Neural progenitor cell (in vitro differentiated cells): ENCODE data around the gene RSPH9. TPM values are rescaled to one million over a fixed set of nuclear protein-coding genes. Genes with fewer than 3 reads are reported as not detected.

ENCODE experiments used
- DNase-seq: peaks from one replicate; pipeline ENCODE4 v3.0.0-alpha.2; 2016; ENCODE audit warnings: low spot score
- H2AFZ ChIP-seq: fragments of 200-600 bp; sonication (generic); replicated peaks from 2 replicates; pipeline ENCODE4 v1.6.1; 2016; ENCODE audit warnings: antibody characterized with exemption
- H3F3A ChIP-seq: fragments of 200-600 bp; sonication (generic); 2 replicates; pipeline ENCODE4 v1.6.1; 2016; ENCODE audit warnings: antibody characterized with exemption, low read depth
- H3K27ac ChIP-seq: fragments of 200-600 bp; sonication (generic); 2 replicates; pipeline ENCODE4 v1.5.1; 2016; ENCODE audit warnings: mild to moderate bottlenecking
- H3K27me3 ChIP-seq: fragments of 200-600 bp; sonication (generic); 2 replicates; pipeline ENCODE4 v1.6.1; 2016; ENCODE audit warnings: mild to moderate bottlenecking, moderate library complexity
- H3K36me3 ChIP-seq: fragments of 200-600 bp; sonication (generic); 2 replicates; pipeline ENCODE4 v1.5.1; 2016
- H3K4me1 ChIP-seq: fragments of 200-600 bp; sonication (generic); 2 replicates; pipeline ENCODE4 v1.6.1; 2016; ENCODE audit warnings: mixed run types
- H3K4me2 ChIP-seq: fragments of 200-600 bp; sonication (generic); 2 replicates; pipeline ENCODE4 v1.6.1; 2016
- H3K4me3 ChIP-seq: fragments of 200-600 bp; sonication (generic); 2 replicates; pipeline ENCODE4 v1.5.1; 2016
- H3K79me2 ChIP-seq: fragments of 200-600 bp; sonication (generic); 2 replicates; pipeline ENCODE4 v1.6.1; 2016; ENCODE audit warnings: low read depth
- H3K9ac ChIP-seq: fragments of 200-600 bp; sonication (generic); 2 replicates; pipeline ENCODE4 v1.6.1; 2016
- H3K9me3 ChIP-seq: fragments of 200-600 bp; sonication (generic); 2 replicates; pipeline ENCODE4 v1.5.1; 2016; ENCODE audit warnings: low read depth
- H4K20me1 ChIP-seq: fragments of 200-600 bp; sonication (generic); 2 replicates; pipeline ENCODE4 v1.6.1; 2016; ENCODE audit warnings: low read depth
- H3K27ac Mint-ChIP-seq: 3 replicates; pipeline ENCODE4 v1.8.0; 2021; ENCODE audit warnings: mixed read lengths
- H3K27me3 Mint-ChIP-seq: 2 replicates; pipeline ENCODE4 v1.8.0; 2022; ENCODE audit warnings: low read depth, mild to moderate bottlenecking, inconsistent platforms, moderate library complexity, mixed read lengths; ENCODE audit not compliant: insufficient read depth
- H3K36me3 Mint-ChIP-seq: 3 replicates; pipeline ENCODE4 v1.8.0; 2021; ENCODE audit warnings: mixed read lengths
- H3K4me1 Mint-ChIP-seq: 3 replicates; pipeline ENCODE4 v1.8.0; 2021; ENCODE audit warnings: mixed read lengths
- H3K4me3 Mint-ChIP-seq: 3 replicates; pipeline ENCODE4 v1.8.0; 2021; ENCODE audit warnings: mild to moderate bottlenecking, moderate library complexity, mixed read lengths
- H3K9me3 Mint-ChIP-seq: 3 replicates; pipeline ENCODE4 v1.8.0; 2020; ENCODE audit warnings: mixed read lengths
- EZH2 ChIP-seq: fragments of 200-600 bp; sonication (generic); IDR thresholded peaks from 2 replicates; pipeline ENCODE4 v1.6.1; 2017; ENCODE audit warnings: antibody characterized with exemption, mild to moderate bottlenecking, moderate library complexity
- EZH2phosphoT487 ChIP-seq: fragments of 200-600 bp; sonication (generic); IDR thresholded peaks from 2 replicates; pipeline ENCODE4 v1.6.1; 2017; ENCODE audit warnings: antibody characterized with exemption
- total RNA-seq: library from RNA; depleted of rRNA; stranded (reverse); fragments of >200 nt; gene quantifications from 2 replicates; pipeline ENCODE4 v1.2.3, GENCODE V29; 2015; ENCODE audit warnings: low replicate concordance
- TF ChIP-seq, protein P1 (sequence below): fragments of 200-600 bp; sonication (generic); IDR thresholded peaks from 2 replicates; pipeline ENCODE4 v1.5.1; 2017; ENCODE audit warnings: antibody characterized with exemption, mild to moderate bottlenecking

The RSPH9 gene
- total RNA-seq, 1 donor from 2014 or later = 0.47 TPM

DNA sequence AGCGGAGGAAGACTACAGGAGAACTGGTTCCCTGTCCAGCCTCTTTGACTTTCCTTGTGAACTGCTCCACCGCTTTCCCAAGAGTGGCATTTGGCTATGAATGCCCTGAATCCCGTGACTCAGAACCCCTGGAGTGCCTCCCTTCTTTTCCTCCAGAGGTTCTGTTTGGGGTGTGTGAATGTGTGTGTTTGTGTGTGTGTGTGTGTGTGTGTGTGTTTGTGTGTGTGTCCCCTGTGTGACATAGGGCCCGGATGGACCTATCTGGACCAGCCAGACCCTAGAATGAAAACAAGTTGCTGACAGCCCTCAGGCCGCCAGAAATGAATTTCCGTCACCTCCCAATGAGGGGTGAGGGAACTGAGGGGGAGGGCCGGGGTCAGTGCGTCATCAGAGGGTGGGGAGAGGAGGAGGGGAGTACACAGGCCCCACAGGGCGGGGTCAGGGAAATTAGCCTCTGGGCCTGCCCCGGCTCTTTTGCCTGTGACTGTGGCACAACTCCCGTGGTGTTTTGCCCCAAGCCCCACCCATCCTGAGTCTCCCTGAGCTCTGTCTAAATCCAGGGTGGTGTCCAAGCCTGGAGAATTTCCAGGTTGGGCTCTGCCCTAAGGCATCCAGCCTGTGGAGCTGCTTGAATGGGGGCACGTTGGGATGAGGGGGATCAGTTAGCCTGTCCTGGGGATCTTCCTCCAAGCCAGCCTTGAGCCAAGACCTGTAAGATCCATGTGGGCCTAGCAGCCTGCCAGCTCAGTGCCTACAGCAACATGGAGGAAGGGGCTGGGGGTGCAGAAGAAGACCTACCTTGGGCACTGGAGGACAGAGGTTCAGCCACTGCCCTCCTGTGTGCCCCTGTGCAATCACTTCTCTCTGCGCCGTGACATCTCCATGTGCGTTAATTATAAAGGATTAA lies 58.0 kb downstream of the RSPH9 start:
- Histone ChIP-seq H3K27me3 (no peaks in the 10 kb centered on the region), H3F3A (peaks cover 60% of the 10 kb centered on the region), H3K36me3 (no peaks in the 10 kb centered on the region), H3K4me1 (peaks cover 64% of the 10 kb centered on the region), H4K20me1 (no peaks in the 10 kb centered on the region), H2AFZ (peak overlapping the region; percentile 4), H3K27ac (peak overlapping the region; percentile 91), H3K79me2 (no peaks in the 10 kb centered on the region), H3K9me3 (no peaks in the 10 kb centered on the region), H3K4me2 (peak overlapping the region; percentile 60), H3K4me3 (peak overlapping the region; percentile 20), H3K9ac (no peak overlapping the region)
- H3K27me3 Mint-ChIP-seq = peaks cover 6% of the 10 kb centered on the region
- peak overlapping the region; percentile 71 for H3K4me3 Mint-ChIP-seq
- H3K36me3 Mint-ChIP-seq = no peaks in the 10 kb centered on the region
- peak overlapping the region; percentile 97 for H3K27ac Mint-ChIP-seq
- peak; percentile 97 for DNase-seq
- TF ChIP-seq, protein P1, sequence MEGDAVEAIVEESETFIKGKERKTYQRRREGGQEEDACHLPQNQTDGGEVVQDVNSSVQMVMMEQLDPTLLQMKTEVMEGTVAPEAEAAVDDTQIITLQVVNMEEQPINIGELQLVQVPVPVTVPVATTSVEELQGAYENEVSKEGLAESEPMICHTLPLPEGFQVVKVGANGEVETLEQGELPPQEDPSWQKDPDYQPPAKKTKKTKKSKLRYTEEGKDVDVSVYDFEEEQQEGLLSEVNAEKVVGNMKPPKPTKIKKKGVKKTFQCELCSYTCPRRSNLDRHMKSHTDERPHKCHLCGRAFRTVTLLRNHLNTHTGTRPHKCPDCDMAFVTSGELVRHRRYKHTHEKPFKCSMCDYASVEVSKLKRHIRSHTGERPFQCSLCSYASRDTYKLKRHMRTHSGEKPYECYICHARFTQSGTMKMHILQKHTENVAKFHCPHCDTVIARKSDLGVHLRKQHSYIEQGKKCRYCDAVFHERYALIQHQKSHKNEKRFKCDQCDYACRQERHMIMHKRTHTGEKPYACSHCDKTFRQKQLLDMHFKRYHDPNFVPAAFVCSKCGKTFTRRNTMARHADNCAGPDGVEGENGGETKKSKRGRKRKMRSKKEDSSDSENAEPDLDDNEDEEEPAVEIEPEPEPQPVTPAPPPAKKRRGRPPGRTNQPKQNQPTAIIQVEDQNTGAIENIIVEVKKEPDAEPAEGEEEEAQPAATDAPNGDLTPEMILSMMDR = no peak
- TF ChIP-seq EZH2 (no peak), EZH2phosphoT487 (no peak)
- H3K4me1 Mint-ChIP-seq = peaks cover 86% of the 10 kb centered on the region
- no peaks in the 10 kb centered on the region for H3K9me3 Mint-ChIP-seq

DNA sequence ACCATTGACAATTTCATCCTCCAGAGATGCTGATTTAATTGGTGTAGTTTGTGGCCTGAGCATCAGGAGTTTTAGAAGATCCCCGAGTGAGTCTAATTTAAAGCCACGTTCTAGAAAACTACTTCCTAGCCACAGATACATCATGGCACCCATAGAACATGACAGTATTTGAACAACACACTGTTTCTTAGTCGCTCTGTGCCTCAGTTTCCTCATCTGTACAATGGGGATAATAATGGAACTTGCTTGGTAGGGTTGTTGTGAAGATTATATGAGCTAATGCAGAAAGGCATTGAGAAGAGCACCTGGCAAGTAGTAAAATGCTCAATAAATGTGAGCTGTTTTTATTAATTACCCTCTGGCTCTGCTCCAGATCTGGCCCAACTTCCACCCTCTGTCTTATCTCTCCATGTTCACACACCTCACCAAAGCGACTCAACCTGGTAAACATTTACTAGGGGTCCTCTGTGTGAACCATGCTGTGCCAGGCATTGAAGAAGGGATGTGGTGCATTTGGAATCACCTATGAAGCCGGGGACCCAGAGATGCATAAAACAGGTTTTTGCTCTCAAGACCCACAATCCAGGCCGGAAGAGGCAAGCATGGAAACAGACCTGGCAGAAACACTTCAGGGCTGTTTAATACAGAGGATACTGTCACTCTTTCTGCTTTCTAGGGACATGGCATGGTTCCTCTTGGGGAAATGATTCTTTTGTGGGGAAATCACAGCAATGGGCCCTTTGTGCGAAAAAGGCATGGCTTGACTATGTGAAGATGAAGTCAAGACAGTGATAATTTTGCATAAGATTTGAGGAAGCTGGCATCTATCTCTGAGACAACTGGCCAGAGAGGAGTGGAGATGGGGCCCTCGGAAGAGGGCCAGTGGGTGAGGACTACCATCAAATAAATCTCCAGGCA lies 58.9 kb downstream of the RSPH9 start:
- H3K27me3 ChIP-seq = no peaks in the 10 kb centered on the region
- Mint-ChIP-seq H3K4me1 (peaks cover 80% of the 10 kb centered on the region), H3K36me3 (no peaks in the 10 kb centered on the region), H3K27ac (peak overlapping the region; percentile 97), H3K9me3 (no peaks in the 10 kb centered on the region), H3K4me3 (no peak overlapping the region), H3K27me3 (peaks cover 6% of the 10 kb centered on the region)
- no peaks in the 10 kb centered on the region for H4K20me1 ChIP-seq
- H3K9ac ChIP-seq = no peak overlapping the region
- H3K4me3 ChIP-seq = no peak overlapping the region
- no peaks in the 10 kb centered on the region for H3K79me2 ChIP-seq
- H3K4me2 ChIP-seq = peak overlapping the region; percentile 60
- no peaks in the 10 kb centered on the region for H3K36me3 ChIP-seq
- no peak overlapping the region for H2AFZ ChIP-seq
- TF ChIP-seq EZH2 = no peak
- TF ChIP-seq EZH2phosphoT487 = no peak
- TF ChIP-seq, protein P1 = no peak
- no peaks in the 10 kb centered on the region for H3K9me3 ChIP-seq
- H3K27ac ChIP-seq = peak overlapping the region; percentile 91
- peaks cover 58% of the 10 kb centered on the region for H3K4me1 ChIP-seq
- no peak for DNase-seq
- peaks cover 50% of the 10 kb centered on the region for H3F3A ChIP-seq

DNA sequence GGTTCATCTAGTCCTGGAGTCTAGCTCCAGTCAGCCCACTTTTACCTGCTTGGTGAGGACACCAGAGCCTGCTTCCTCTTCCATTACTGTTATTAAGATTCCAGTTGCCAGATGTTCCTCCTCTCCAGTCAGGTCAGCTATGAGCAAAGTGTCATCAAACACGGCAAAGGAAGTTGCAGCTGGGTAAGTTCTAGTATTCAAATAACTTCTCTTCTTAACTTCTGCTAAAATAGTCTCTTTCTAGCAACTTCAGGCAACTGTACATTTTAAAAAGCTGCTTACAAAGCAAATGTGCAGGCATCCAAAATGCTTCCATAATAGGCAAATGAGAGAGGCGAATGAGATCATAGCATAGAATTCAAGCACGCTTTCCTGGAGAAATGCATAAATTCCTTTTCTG lies 61.2 kb downstream of the RSPH9 start:
- no peak for DNase-seq
- no peaks in the 10 kb centered on the region for H3K27me3 ChIP-seq
- no peaks in the 10 kb centered on the region for H3K36me3 Mint-ChIP-seq

More for the DNA sequence above, 61.2 kb downstream of the RSPH9 start:
- H2AFZ ChIP-seq = no peak overlapping the region
- no peaks in the 10 kb centered on the region for H3K36me3 ChIP-seq
- no peaks in the 10 kb centered on the region for H3K9me3 Mint-ChIP-seq
- peaks cover 15% of the 10 kb centered on the region for H3K27me3 Mint-ChIP-seq
- H3F3A ChIP-seq = peaks cover 44% of the 10 kb centered on the region
- H3K79me2 ChIP-seq = no peaks in the 10 kb centered on the region
- no peak overlapping the region for H3K4me3 ChIP-seq
- peak overlapping the region; percentile 52 for H3K4me3 Mint-ChIP-seq
- no peaks in the 10 kb centered on the region for H4K20me1 ChIP-seq
- H3K4me1 ChIP-seq = peaks cover 50% of the 10 kb centered on the region
- TF ChIP-seq EZH2 = no peak
- no peak for TF ChIP-seq EZH2phosphoT487
- TF ChIP-seq, protein P1 = no peak
- H3K27ac ChIP-seq = no peak overlapping the region
- no peaks in the 10 kb centered on the region for H3K9me3 ChIP-seq
- H3K4me1 Mint-ChIP-seq = peaks cover 74% of the 10 kb centered on the region
- peak overlapping the region; percentile 55 for H3K27ac Mint-ChIP-seq
- H3K4me2 ChIP-seq = no peak overlapping the region
- H3K9ac ChIP-seq = no peak overlapping the region
